K562 (cell line): ENCODE data around the gene AAR2. TPM values are rescaled to one million over a fixed set of nuclear protein-coding genes. Genes with fewer than 3 reads are reported as not detected.

ENCODE experiments used
- CBFA2T2 ChIP-seq: fragments of 450-650 bp; conservative IDR thresholded peaks from 2 replicates; pipeline ENCODE4 v1.6.1; 2017; ENCODE audit warnings: mild to moderate bottlenecking
- HLTF ChIP-seq: fragments of 450-650 bp; IDR thresholded peaks from 2 replicates; pipeline ENCODE4 v1.6.1; 2016
- NCOA6 ChIP-seq: fragments of 450-650 bp; IDR thresholded peaks from 2 replicates; pipeline ENCODE4 v1.6.1; 2017; ENCODE audit warnings: mild to moderate bottlenecking
- polyA plus RNA-seq, 8 experiments: library from polyadenylated mRNA; depleted of rRNA in 4 of 8; stranded (reverse) in 5 of 8; unstranded in 3 of 8; fragments of >200 nt; fragmentation: Nextera tagmentation in 2 of 8; fragmentation: Illumina TruSeq in 1 of 8; extraction: Ambion mirVana in 2 of 8; extraction: Trizol in 1 of 8; gene quantifications; 2 replicates each; pipeline versions ENCODE4 v1.2.1 to v1.2.3, GENCODE V29; 2011 to 2014; ENCODE audit warnings: inconsistent platforms in 1 of 8, missing spikeins in 1 of 8
- total RNA-seq, 7 experiments: library from RNA; depleted of rRNA in 6 of 7; stranded (reverse); fragments of >200 nt in 6 of 7; fragmentation: Illumina TruSeq in 2 of 7; extraction: Trizol in 2 of 7; gene quantifications; 2 replicates each; pipeline versions ENCODE4 v1.2.1 to v1.2.3, GENCODE V29; 2011 to 2021; ENCODE audit warnings: low replicate concordance in 1 of 7
- TF ChIP-seq, protein P1 (sequence below): sonication (generic); formaldehyde crosslinking; IDR thresholded peaks from 2 replicates; pipeline ENCODE4 v1.8.0; 2022; ENCODE audit warnings: mild to moderate bottlenecking, missing genetic modification reagents
- TF ChIP-seq, protein P2 (sequence below), 2 experiments: fragments of 450-650 bp in 1 of 2; sonication (generic) in 1 of 2; formaldehyde crosslinking in 1 of 2; IDR thresholded peaks; 2 replicates each; pipeline versions ENCODE4 v1.7.1 to v1.9.0; 2016 to 2022; ENCODE audit warnings: inconsistent platforms in 1 of 2, mild to moderate bottlenecking in 1 of 2, missing genetic modification reagents in 1 of 2
- TF ChIP-seq, protein P3 (sequence below), 2 experiments: IDR thresholded peaks in 1 of 2; conservative IDR thresholded peaks in 1 of 2; 2 replicates each; pipeline ENCODE4 v1.6.1; 2016; ENCODE audit warnings: low read depth in 2 of 2, mild to moderate bottlenecking in 1 of 2, missing compliant biosample characterization in 1 of 2, missing genetic modification characterization in 1 of 2, moderate library complexity in 1 of 2
- TF ChIP-seq, protein P4 (sequence below): sonication (generic); IDR thresholded peaks from 2 replicates; pipeline ENCODE4 v1.6.1; 2016

AAR2 gene
- total and polyA plus RNA-seq, 9 of the 15 experiments (the other 6 are each of a cell fraction or from before 2014, with no cell fraction given): 6.5 to 36.2 (median 24.7) TPM

DNA sequence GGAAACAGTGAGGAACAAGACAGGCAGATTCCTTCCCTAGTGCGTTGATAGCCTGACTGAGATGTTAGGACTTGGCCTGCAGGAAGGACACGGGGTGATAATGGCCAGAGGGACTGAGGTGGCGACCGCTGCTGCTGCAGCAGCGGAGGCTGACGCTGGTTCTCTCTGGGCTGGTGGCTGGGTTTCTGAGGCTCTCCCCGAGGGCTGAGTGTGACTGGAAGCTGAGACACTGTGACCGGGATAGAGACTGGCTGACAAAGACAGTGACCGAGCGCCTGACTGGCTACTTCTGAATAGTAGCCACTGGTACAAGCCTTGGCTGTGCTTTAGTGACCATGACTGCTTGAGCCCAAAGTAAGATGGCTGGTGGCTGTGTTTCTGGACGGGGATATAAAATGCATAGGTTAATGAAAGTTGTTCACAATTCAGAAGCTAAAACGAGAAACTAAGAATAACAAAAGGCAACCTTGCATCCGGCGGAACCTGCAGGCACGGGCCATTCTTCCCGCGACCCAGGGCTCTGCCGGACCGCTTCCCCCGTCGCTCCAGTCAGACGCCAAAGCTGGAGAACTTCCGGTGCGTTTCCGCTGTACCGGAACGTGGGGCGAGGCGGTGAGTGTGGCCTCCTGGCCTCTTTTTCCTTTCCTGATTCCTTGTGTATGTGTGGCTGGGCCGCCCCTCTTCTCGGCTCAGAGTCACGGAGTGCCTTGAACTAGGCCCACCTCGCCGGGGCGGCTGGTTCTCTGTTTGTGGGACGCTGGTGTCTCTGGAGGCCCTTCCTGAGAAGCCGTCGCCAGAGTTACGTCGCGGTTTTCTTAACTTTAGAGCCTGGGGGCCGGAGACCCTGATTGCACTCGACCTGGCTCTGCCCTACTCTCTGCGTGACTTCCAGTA, at the start of gene AAR2 (continued):
- TF ChIP-seq, protein P1, sequence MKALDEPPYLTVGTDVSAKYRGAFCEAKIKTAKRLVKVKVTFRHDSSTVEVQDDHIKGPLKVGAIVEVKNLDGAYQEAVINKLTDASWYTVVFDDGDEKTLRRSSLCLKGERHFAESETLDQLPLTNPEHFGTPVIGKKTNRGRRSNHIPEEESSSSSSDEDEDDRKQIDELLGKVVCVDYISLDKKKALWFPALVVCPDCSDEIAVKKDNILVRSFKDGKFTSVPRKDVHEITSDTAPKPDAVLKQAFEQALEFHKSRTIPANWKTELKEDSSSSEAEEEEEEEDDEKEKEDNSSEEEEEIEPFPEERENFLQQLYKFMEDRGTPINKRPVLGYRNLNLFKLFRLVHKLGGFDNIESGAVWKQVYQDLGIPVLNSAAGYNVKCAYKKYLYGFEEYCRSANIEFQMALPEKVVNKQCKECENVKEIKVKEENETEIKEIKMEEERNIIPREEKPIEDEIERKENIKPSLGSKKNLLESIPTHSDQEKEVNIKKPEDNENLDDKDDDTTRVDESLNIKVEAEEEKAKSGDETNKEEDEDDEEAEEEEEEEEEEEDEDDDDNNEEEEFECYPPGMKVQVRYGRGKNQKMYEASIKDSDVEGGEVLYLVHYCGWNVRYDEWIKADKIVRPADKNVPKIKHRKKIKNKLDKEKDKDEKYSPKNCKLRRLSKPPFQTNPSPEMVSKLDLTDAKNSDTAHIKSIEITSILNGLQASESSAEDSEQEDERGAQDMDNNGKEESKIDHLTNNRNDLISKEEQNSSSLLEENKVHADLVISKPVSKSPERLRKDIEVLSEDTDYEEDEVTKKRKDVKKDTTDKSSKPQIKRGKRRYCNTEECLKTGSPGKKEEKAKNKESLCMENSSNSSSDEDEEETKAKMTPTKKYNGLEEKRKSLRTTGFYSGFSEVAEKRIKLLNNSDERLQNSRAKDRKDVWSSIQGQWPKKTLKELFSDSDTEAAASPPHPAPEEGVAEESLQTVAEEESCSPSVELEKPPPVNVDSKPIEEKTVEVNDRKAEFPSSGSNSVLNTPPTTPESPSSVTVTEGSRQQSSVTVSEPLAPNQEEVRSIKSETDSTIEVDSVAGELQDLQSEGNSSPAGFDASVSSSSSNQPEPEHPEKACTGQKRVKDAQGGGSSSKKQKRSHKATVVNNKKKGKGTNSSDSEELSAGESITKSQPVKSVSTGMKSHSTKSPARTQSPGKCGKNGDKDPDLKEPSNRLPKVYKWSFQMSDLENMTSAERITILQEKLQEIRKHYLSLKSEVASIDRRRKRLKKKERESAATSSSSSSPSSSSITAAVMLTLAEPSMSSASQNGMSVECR (CRISPR knock-in tag): peak; percentile 78; the same call in 1 of the 2 replicates
- TF ChIP-seq, protein P2, sequence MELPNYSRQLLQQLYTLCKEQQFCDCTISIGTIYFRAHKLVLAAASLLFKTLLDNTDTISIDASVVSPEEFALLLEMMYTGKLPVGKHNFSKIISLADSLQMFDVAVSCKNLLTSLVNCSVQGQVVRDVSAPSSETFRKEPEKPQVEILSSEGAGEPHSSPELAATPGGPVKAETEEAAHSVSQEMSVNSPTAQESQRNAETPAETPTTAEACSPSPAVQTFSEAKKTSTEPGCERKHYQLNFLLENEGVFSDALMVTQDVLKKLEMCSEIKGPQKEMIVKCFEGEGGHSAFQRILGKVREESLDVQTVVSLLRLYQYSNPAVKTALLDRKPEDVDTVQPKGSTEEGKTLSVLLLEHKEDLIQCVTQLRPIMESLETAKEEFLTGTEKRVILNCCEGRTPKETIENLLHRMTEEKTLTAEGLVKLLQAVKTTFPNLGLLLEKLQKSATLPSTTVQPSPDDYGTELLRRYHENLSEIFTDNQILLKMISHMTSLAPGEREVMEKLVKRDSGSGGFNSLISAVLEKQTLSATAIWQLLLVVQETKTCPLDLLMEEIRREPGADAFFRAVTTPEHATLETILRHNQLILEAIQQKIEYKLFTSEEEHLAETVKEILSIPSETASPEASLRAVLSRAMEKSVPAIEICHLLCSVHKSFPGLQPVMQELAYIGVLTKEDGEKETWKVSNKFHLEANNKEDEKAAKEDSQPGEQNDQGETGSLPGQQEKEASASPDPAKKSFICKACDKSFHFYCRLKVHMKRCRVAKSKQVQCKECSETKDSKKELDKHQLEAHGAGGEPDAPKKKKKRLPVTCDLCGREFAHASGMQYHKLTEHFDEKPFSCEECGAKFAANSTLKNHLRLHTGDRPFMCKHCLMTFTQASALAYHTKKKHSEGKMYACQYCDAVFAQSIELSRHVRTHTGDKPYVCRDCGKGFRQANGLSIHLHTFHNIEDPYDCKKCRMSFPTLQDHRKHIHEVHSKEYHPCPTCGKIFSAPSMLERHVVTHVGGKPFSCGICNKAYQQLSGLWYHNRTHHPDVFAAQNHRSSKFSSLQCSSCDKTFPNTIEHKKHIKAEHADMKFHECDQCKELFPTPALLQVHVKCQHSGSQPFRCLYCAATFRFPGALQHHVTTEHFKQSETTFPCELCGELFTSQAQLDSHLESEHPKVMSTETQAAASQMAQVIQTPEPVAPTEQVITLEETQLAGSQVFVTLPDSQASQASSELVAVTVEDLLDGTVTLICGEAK (IDR thresholded peaks at IDR 0.05): peak; percentile 99
- TF ChIP-seq, protein P2 (CRISPR knock-in tag; IDR thresholded peaks at IDR 0.05): no peak
- no peak for TF ChIP-seq CBFA2T2
- TF ChIP-seq, protein P3, sequence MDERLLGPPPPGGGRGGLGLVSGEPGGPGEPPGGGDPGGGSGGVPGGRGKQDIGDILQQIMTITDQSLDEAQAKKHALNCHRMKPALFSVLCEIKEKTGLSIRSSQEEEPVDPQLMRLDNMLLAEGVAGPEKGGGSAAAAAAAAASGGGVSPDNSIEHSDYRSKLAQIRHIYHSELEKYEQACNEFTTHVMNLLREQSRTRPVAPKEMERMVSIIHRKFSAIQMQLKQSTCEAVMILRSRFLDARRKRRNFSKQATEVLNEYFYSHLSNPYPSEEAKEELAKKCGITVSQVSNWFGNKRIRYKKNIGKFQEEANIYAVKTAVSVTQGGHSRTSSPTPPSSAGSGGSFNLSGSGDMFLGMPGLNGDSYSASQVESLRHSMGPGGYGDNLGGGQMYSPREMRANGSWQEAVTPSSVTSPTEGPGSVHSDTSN (CRISPR knock-in tag; IDR thresholded peaks at IDR 0.05; ENCODE audit: low read depth): no peak
- TF ChIP-seq, protein P3 (tag; conservative IDR thresholded peaks at IDR 0.05; ENCODE audit: low read depth): no peak
- TF ChIP-seq NCOA6: peak; percentile 83
- TF ChIP-seq HLTF: 0 out of 2 replicates have a peak, but pooled peaks have one; percentile 34
- TF ChIP-seq, protein P4, sequence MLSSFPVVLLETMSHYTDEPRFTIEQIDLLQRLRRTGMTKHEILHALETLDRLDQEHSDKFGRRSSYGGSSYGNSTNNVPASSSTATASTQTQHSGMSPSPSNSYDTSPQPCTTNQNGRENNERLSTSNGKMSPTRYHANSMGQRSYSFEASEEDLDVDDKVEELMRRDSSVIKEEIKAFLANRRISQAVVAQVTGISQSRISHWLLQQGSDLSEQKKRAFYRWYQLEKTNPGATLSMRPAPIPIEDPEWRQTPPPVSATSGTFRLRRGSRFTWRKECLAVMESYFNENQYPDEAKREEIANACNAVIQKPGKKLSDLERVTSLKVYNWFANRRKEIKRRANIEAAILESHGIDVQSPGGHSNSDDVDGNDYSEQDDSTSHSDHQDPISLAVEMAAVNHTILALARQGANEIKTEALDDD: no peak
